Sigmoid colon (tissue), 7 donors: ENCODE results near the gene GGACT. TPM values are rescaled to one million over a fixed set of nuclear protein-coding genes. Genes with fewer than 3 reads are reported as not detected.

Experiments used
- DNase-seq: peaks from one replicate; pipeline ENCODE4 v3.0.0-alpha.2; 2019
- H3K27ac ChIP-seq, 4 donors: fragments of 200-600 bp; sonication (generic); one replicate each; pipeline ENCODE4 v1.5.1; 2016 to 2019; ENCODE audit warnings: mild to moderate bottlenecking in 1 of 4
- H3K27me3 ChIP-seq, 3 donors: fragments of 200-600 bp; sonication (generic); one replicate each; pipeline ENCODE4 v1.5.1; 2019; ENCODE audit warnings: mild to moderate bottlenecking in 1 of 3
- H3K36me3 ChIP-seq, 4 donors: fragments of 200-600 bp; sonication (generic); one replicate each; pipeline ENCODE4 v1.5.1; 2016 to 2019
- H3K4me1 ChIP-seq, 4 donors: fragments of 200-600 bp; sonication (generic); one replicate each; pipeline ENCODE4 v1.5.1; 2017 to 2019
- H3K4me3 ChIP-seq, 4 donors: fragments of 200-600 bp; sonication (generic); one replicate each; pipeline ENCODE4 v1.5.1; 2017 to 2019; ENCODE audit warnings: mild to moderate bottlenecking in 2 of 4, moderate library complexity in 1 of 4
- H3K9me3 ChIP-seq, 4 donors: fragments of 200-600 bp in 3 of 4; sonication (generic) in 3 of 4; one replicate each; pipeline versions ENCODE4 v1.5.1 to v1.6.1; 2013 to 2019
- EP300 ChIP-seq, 4 donors: sonication (generic); formaldehyde crosslinking; IDR thresholded peaks; one replicate each; pipeline ENCODE4 v1.6.1; 2017; ENCODE audit warnings: antibody characterized with exemption in 4 of 4
- POLR2A ChIP-seq, 2 donors: fragments of 450-650 bp; IDR thresholded peaks; one replicate each; pipeline ENCODE4 v1.6.1; 2016; ENCODE audit warnings: antibody characterized with exemption in 2 of 2, mild to moderate bottlenecking in 2 of 2, moderate library complexity in 2 of 2
- POLR2AphosphoS5 ChIP-seq, 4 donors: sonication (generic); formaldehyde crosslinking; IDR thresholded peaks; one replicate each; pipeline ENCODE4 v1.6.1; 2017; ENCODE audit warnings: antibody characterized with exemption in 4 of 4
- WGBS, 2 donors: extraction: QIAGEN DNeasy Blood & Tissue Kit; methylation state at CpG; one replicate each; pipeline ENCODE4 v1.1.7; 2013; 5-methylcytosine and 5-hydroxymethylcytosine counted together
- intact Hi-C: fragments of 100-400 bp; cut with DNase I; formaldehyde crosslinking; loops from one replicate; pipeline ENCODE4 v1.15.1; 2023
- polyA plus RNA-seq, 3 donors: library from polyadenylated mRNA; stranded (reverse); fragments of 200-250 nt; gene quantifications; one replicate each; pipeline ENCODE4 v1.2.3, GENCODE V29; 2013
- total RNA-seq, 4 donors: library from RNA; depleted of rRNA; stranded (reverse); fragments of >200 nt; gene quantifications; one replicate each; pipeline ENCODE4 v1.1.0, GENCODE V29; 2016
- TF ChIP-seq, protein P1 (sequence below), 4 experiments: fragments of 450-650 bp in 3 of 4; fragments of 200-600 bp in 1 of 4; IDR thresholded peaks; one replicate each; pipeline ENCODE4 v1.5.1; 2016 to 2019; ENCODE audit warnings: antibody characterized with exemption in 4 of 4, mild to moderate bottlenecking in 3 of 4, moderate library complexity in 2 of 4
- donor health status: healthy with polysubstance abuse.
- donor health status: Bipolar disorder and iron deficiency.
- donor health status: healthy.

GGACT gene
- total and polyA plus RNA-seq, 7 donors, result 0.99 to 3.0 (median 2.2) TPM

DNA sequence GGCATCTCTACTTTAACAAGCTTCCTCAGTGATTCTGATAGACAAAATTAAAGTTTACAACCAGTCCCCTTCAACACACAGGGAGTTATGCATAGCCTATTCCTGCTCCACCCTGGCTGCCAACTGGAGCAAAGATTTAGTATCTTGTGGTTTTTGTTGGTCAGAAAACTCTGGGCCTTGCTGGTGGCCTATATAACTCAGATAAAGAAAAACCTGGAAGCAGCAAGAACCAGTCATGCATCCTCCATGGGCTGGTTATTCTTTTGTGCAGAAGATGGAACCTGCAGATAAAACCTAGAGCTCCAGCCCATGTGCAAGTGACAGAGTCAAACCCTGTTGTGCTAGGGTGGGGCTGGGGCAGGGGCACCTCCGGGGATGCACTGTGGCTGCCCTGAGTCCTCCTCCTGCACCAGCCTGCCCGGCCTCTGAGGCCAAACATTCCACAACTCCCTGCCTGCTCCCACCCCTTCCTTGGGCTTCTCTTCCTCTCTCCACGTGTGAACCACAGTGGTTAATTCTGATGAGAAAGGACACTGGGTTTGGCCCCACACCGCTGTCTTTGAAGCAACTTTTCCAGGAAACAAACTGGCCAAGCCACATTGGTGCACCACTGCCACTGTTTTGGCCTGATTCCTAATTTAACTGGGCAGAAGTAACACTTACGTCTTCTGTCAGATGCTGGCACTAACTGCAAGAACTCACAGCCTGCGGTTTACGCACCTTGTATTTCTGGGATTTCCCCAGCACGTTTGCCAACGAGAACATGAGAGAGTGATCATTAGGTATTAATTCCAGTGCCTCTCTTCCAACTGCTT lies 23.3 kb upstream of the GGACT start:
- no peaks in the 10 kb centered on the region for H3K9me3 ChIP-seq
- DNase-seq, result no peak
- 69 to 81% methylated on average over 9 of the region's 9 CpGs for WGBS, 2 donors
- intact Hi-C loops, result no loop called here
- peaks cover 0 to 21% (median 0%) of the 10 kb centered on the region in 4 donors for H3K36me3 ChIP-seq
- no peaks in the 10 kb centered on the region for H3K27me3 ChIP-seq
- H3K4me1 ChIP-seq, result peaks cover 0 to 6% (median 2%) of the 10 kb centered on the region in 4 donors
- H3K27ac ChIP-seq, result no peak overlapping the region
- no peak overlapping the region for H3K4me3 ChIP-seq
- TF ChIP-seq, protein P1, sequence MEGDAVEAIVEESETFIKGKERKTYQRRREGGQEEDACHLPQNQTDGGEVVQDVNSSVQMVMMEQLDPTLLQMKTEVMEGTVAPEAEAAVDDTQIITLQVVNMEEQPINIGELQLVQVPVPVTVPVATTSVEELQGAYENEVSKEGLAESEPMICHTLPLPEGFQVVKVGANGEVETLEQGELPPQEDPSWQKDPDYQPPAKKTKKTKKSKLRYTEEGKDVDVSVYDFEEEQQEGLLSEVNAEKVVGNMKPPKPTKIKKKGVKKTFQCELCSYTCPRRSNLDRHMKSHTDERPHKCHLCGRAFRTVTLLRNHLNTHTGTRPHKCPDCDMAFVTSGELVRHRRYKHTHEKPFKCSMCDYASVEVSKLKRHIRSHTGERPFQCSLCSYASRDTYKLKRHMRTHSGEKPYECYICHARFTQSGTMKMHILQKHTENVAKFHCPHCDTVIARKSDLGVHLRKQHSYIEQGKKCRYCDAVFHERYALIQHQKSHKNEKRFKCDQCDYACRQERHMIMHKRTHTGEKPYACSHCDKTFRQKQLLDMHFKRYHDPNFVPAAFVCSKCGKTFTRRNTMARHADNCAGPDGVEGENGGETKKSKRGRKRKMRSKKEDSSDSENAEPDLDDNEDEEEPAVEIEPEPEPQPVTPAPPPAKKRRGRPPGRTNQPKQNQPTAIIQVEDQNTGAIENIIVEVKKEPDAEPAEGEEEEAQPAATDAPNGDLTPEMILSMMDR (IDR thresholded peaks at IDR 0.05), result no peak
- TF ChIP-seq POLR2AphosphoS5 (IDR thresholded peaks at IDR 0.05), result no peak
- no peak for TF ChIP-seq POLR2A (IDR thresholded peaks at IDR 0.05)
- no peak for TF ChIP-seq EP300 (IDR thresholded peaks at IDR 0.05)

DNA sequence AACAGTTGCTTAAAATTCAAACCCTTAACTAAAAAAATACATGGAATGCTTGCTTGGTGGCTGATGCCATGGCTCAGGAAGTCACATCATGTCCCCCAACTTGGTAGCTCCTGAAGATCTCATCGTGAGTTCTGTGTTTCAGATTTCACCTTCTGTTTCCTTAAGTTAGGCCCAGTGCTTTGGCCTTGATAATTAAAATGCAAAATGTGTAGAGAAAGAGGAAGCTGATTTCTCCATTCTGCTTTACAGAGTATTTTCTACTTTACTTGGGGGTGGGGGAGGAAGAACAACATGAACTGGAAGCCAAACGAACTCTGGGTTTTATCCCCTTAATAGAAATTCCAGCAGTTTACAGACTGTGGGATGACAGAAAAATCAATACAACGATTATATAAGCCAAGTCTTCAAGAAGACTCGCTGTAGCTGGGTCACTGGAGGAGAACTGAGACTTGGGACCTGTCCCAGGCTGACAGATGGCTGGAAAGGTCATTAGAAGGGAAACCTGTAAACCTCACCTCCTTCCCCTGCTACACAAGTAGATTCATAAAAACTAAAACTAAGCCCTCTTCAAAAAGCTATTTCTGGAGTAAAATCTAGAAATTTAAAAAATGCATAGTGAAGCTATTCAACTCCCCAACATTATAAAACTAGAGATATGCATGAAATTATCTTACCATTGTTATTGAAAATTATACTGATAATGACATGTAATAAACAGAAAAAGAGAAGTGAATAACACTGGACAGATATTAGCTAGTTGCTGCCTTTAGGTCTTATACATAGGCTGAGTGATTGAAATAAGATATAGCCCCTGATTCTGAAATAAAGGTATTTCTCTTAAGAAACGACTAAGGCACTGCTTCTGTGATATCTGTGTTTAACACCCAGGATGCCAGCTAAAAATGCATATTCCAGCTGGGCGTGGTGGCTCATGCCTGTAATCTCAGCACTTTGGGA lies 22.1 kb upstream of the GGACT start:
- no peak overlapping the region for H3K27ac ChIP-seq
- H3K9me3 ChIP-seq, result no peaks in the 10 kb centered on the region
- intact Hi-C loops, result no loop called here
- no peaks in the 10 kb centered on the region for H3K27me3 ChIP-seq
- H3K4me3 ChIP-seq, result no peak overlapping the region
- H3K36me3 ChIP-seq, result peaks cover 0 to 22% (median 0%) of the 10 kb centered on the region in 4 donors
- WGBS, 2 donors, result 56 to 73% methylated on average over 6 of the region's 6 CpGs
- peaks cover 0 to 6% (median 2%) of the 10 kb centered on the region in 4 donors for H3K4me1 ChIP-seq
- no peak for DNase-seq
- no peak for TF ChIP-seq EP300 (IDR thresholded peaks at IDR 0.05)
- TF ChIP-seq, protein P1 (IDR thresholded peaks at IDR 0.05), result no peak
- no peak for TF ChIP-seq POLR2AphosphoS5 (IDR thresholded peaks at IDR 0.05)
- TF ChIP-seq POLR2A (IDR thresholded peaks at IDR 0.05), result no peak

DNA sequence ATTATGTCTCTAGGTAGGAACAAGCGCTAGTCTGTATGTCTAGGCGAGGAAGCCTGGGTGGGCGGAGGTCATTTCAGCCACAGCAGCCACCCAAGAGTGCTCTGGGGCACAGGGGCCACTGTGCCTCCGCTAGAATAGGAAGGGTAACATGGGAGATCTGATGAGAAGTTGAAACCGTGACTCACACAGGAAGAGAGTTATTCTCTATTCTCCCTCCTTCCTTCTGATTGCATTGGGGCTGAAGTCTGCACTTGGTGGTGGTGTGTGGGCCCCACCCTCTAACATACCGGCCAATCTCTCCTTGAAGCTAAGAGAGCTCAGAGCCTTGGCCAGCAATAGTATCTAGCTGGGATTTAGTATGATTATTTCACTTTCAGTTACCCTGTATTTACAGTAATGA lies 20.3 kb upstream of the GGACT start:
- H3K9me3 ChIP-seq, result no peaks in the 10 kb centered on the region
- no peak for DNase-seq
- H3K4me3 ChIP-seq, result no peak overlapping the region
- H3K4me1 ChIP-seq, result peaks cover 0 to 6% (median 2%) of the 10 kb centered on the region in 4 donors
- intact Hi-C loops, result no loop called here
- H3K36me3 ChIP-seq, result peaks cover 0 to 22% (median 0%) of the 10 kb centered on the region in 4 donors
- no peak for TF ChIP-seq POLR2AphosphoS5 (IDR thresholded peaks at IDR 0.05)
- TF ChIP-seq EP300 (IDR thresholded peaks at IDR 0.05), result no peak
- TF ChIP-seq, protein P1 (IDR thresholded peaks at IDR 0.05), result no peak
- no peak for TF ChIP-seq POLR2A (IDR thresholded peaks at IDR 0.05)
- no peak overlapping the region for H3K27ac ChIP-seq
- WGBS, 2 donors, result 58 to 64% methylated on average over 6 of the region's 6 CpGs
- no peaks in the 10 kb centered on the region for H3K27me3 ChIP-seq

DNA sequence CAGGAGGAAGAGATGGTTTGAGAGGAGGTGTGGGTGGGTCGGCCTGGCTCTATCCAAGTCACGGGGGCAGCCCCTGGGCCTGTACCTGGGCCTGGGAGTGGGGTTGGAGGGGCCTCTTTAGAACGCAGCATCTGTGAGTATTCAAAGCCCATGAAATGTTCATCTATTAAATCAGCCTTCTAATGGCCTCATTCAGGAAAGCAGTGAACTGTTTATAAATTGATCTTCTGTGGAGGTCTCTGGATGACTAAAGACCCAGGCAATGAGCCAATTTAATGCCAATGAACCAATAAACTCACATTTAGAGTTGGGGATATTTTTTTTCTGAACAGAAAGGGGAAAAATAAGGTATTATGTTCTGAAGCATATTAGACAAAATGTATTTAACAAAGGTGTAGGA lies 19.9 kb upstream of the GGACT start:
- Histone ChIP-seq H3K4me3 (no peak overlapping the region), H3K27me3 (no peaks in the 10 kb centered on the region), H3K36me3 (peaks cover 0 to 22% (median 0%) of the 10 kb centered on the region in 4 donors), H3K4me1 (peaks cover 0 to 6% (median 2%) of the 10 kb centered on the region in 4 donors), H3K27ac (no peak overlapping the region), H3K9me3 (no peaks in the 10 kb centered on the region)
- intact Hi-C loops, result no loop called here
- TF ChIP-seq EP300 (IDR thresholded peaks at IDR 0.05) (no peak), POLR2AphosphoS5 (IDR thresholded peaks at IDR 0.05) (no peak), POLR2A (IDR thresholded peaks at IDR 0.05) (no peak)
- TF ChIP-seq, protein P1 (IDR thresholded peaks at IDR 0.05), result no peak
- 98% methylated on average over 3 of the region's 3 CpGs for WGBS, 2 donors
- no peak for DNase-seq
